GM11168 (cell line): ENCODE data around the gene ZBTB24.
"Not testable (repeated sequence)": the region's sequence is repeated elsewhere in the genome, so short reads cannot be mapped to it uniquely, and the experiment has no call there.

Source experiments
- in situ Hi-C: fragments of 300-500 bp; cut with MboI; formaldehyde crosslinking; loops from one replicate; pipeline ENCODE4 v1.12.0; 2022; ENCODE audit warnings: low sequenced_read_pairs; ENCODE audit not compliant: unreplicated experiment

Gene ZBTB24

DNA sequence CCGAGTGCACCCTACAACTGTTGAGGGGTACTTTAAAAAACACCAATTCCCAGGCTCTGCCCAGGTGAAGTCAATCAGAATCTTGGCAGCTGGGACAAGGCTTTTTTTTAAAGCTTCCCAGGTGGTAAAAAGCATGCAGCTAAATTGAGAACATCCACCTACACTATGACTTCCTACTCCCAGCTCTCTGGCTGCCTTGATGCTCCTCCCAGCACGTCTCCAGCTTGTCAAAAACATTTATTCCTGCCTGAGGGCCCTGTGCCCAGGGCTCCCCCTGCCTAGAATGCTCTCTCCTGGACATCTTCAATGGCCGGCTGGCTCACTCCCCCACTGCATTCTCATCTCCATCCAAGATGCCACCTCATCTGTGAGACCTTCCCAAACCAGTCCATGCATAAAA, 9.9 kb downstream of the ZBTB24 start:
- in situ Hi-C loops = no loop called here

DNA sequence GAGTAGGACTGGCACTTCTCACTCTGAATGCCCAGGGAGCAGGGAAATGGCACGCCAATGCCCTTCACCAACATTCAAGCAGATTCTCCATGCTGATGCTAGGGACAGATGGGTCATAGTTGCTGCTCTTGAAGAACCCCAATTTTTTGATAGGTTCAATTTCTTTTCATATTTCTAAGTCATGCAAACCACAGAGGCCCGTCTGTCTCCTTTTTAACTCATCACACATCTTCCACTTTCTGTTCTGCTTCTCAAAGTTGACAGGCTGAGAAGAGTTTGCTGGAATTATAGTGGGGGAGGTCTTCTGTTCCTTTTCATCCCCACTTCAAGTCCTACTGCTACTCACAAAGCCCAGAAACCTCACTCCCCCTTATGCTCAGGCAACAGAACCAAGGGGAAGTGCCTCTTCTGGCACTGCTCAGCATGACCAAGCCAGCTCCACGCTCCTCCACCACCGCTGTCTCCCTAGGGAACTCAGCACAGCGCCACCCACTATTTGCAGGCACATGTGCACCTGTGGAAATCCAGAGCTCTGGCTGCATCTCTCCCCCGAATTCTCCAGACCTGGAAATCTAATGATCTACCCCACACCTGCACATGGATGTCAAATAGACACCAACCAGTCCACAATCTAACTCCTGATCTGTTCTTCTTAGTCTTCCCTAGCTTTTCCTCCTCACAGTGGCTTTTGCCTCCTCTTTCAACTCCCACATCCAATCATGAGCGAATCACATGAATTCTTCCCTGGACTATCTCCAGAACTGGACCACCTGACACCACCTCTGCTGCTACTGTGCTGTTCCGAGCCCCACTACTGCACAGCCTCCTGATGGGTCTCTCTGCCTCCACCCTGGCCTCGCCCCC, 10.7 kb downstream of the ZBTB24 start:
- in situ Hi-C loops = no loop called here

DNA sequence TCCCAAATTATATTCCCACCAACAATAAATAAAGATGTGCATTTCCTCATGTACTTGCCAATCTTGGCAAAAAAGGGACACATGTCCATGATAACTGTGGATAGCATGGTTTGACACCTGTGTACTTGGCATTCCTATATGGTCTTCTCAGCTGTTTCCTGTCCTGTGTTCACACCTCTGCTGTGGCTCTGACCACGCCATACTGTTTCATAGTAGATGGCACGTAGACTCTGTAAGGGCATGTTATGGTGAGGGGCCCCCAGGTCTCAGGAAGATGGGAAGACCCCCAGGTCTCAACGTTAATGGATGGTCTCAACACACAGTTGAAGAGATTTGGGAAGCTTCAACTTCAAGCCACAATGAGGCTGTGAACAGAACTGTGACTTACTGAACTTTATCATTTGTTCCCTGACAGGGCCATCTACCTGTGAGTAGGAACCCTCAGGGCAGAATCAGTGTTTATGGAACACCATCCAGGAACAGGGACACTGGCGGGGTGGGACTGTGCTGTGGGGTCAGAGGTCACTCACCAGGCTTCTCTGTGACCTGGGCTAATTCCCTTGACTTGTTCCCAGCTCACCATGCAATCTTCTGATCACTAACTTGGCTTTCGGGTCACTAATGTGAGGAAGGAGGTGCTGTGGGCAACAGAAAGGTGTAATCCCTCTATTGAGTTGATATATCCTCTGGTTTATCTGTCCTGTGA, 11.8 kb downstream of the ZBTB24 start:
- in situ Hi-C loops = no loop called here

DNA sequence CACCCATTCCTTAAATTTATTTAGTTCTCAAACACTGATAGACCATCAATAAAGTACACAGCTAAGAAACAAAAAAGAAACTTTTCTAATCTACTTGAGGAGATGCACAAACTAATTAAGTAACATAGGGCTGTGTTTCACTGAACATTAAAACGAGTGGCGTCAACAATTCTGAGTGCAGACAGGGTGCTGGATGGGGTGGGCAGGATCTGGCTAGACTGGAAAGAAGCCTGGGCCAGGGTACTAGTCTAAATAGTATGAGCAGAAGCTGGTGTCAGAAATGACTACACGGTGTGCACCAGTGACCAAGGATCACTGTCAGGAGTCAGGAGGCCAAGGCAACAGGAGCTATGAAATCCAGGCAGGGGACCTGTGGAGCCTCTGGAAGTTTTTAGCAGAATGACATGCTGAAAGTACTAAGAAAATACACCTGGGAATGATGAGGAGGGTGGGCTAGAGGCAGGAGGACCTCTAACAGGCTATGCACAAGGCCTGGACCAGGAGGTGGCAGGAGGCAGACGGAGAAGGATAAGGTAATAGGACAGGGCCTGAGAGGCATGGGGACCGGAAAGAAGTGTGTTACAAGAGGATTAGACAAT, 13.3 kb downstream of the ZBTB24 start:
- in situ Hi-C loops = no loop called here

DNA sequence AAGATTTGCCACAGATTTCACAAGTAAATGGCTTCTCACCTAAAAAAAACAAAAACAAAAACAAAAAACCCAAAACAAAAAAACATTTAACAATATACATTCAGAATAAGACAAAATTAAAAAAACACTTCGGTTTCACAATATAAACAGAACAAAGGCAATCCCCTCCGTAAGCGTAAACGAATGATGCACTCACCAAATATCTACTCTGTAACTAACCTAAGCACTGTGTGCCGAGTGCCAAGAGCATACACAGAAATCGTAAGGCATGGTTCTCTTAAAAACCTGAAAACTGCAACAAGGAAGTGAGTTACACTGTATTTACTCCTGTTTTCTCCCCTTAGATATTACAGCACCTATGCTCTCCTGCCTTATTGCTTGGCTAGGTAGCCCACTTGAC, 15.3 kb downstream of the ZBTB24 start:
- in situ Hi-C loops = no loop called here

DNA sequence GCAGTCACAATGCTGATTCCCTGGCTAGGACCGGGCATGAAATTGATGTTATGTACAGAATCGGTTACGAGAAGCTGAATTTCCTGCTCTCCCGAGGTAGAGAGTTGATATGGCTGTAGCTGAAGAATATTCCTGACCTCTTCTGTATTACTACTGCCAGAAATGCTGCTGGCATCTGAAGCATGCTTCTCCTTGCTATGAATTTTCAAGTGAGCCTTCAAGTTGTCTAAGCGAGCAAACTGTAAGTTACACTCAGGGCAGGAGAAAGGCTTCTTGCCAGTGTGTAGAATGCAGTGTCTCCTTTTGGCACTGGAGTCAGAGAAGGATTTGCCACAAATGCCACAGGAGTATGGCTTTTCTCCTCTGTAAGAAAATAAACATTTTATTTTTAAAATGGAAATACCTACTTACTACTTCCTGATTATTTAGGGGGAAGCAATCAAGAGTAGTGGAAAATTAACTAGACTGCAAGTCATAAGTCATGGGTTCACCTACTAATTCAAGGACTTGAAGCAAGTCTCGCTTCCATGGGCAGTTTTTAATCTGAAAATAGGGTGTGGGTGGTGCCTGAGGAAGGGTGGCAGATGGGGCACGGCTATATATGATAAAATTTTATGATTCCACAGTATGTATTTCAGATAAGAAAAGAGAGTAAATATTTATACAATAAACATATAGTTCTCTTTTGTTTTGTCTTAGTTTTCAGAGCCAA, 16.7 kb downstream of the ZBTB24 start:
- in situ Hi-C loops = no loop called here

DNA sequence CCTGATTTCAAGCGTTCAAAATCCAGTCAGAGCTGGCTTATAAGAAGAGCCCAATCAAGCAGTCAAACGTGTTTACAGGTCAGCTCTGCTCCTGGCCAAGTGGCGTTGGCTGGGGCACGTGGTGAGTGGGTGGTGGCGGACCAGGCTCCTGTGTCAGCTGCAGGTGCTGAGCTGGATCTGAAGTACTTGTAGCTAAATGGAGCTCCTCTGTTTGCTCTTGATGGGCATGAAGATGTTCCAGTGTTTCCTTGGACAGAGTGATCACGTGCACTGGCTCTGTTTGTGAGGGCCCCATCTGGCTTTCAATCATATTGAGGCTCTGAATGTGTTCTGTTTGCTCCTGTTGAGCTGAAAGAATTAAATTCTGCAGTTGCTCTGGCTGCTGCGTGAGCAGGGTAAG, 17.2 kb downstream of the ZBTB24 start:
- in situ Hi-C loops = no loop called here

DNA sequence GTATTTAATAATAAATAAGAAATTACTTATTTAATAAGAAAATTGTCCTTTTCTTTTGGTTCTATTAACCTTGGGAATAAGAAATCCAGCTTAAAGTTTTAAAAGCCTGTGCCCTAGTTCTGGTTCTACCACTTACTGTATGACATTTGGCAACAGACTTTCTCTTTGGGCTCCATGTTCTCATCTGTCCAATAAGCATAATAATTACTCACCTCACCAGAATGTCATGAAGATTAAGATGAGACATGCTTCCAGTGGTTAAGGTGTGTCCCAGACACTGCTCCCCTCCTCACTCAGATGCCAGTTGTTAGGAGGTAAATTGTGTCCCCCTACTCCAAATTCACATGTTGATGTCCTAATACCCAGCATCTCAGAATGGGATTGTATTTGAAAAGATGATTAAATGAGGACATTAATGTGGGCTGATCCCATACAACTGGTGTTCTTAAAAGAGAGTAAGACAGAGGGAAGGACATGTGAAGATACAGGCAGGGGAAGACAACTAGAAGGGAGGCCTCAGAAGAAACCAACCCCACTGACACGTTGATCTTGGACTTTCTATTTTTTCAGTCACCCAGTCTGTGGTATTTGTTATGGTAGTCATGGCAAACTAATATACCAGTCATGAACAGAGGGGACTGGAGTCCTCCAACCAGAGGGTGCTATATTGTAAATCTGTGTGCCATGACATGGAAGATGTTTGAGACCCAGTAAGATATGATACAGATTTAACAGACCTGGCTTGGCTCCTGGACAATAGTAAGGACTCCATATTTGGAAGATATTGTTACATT, 21.1 kb downstream of the ZBTB24 start:
- in situ Hi-C loops = no loop called here

DNA sequence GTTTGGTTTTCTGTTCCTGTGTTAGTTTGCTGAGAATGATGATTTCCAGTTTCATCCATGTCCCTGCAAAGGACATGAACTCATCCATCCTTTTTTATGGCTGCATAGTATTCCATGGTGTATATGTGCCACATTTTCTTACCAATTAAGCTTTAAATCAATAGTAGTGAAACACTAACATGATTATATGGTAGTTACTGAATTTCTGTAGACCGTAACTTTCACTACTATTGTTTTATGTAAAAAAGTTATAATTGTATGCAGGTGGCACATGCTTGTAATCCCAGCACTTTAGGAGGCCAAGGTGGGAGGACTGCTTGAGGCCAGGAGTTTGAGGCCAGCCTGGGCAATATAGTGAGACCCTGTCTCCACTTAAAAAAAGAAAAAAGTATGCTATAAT, 21.8 kb downstream of the ZBTB24 start:
- in situ Hi-C loops = not testable (repeated sequence)

DNA sequence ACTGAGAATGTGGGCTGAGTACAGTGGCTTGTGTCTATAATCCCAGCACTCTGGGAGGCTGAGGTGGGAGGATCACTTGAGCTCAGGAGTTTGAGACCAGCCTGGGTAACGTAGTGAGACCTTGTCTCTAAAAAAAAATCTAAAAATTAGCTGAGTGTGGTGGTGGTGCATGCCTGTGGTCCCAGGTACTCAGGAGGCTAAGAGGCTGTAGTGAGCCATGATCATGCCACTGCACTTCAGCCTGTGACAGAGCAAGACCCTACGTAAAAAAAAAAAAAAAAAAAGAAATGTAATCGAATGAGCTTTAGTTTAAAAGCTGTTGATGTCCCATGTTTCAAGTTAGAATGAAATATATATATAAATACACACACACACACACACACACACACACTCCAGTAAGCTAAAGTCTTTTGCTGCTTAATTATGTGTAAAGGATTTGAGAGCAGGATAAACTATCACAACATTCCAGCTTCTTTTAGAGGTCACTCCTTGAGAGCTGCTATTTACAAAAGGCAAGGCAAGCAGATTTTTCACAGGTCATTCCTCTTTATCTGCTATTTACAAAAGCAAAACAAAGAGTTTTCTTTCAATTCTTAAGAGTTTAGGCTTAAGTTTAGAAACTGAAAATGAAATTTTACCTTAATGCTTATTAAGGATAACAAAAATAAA, 22.7 kb downstream of the ZBTB24 start:
- in situ Hi-C loops = no loop called here

DNA sequence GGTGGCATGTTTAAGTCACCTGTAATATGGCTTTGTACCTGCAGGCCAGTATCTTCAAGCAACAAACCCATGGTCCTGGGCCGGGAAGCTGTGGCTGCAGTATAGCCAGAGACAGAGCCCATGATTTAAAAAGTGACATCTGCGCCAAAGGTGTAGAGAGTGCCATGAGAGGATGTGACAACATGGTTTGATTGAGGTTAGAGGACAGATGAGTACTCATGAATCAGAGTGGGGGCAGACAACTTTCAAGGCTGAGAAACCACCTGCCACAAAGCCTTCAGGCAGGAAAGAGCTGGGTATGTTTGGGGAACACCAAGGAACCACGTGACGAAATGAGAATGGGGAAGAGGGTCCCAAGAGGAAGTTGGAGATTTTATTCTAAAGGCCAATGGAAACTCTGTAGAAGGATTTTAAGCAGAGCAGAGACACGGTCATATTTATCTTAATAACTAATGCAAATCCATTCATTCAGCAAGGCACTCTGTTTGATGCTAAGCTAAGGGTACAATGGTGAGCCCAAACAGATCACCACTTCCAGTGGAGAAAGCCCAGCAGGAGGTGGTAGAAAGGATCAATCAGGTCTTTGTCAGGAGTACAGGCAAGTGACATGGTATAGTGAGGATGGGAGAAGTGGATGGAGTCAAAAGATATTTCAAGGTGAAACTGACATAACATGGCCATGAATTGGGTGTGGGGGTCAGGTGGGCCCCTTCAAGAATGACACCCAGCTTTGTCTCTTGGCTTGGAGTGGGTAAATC, 24.1 kb downstream of the ZBTB24 start:
- in situ Hi-C loops = no loop called here

DNA sequence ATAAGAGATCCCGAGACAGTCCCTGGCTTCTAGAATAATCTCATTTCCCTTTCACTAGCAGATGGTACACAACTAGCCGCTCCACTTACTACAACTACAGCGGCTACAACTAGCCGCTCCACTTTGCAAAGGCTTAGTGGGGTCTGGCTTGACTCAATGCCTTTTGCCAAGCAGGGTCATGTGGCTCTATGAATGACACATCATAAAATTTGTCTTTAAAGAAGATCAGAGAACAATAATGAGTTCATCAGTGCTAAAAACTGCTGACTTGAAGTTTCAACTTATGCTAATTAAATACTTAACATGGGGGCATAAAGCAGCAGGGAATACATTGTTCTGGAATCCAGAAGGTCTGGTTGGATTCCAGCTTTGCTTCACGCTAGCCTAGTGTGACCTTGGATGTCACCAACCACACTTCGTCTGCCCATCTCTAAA, 25.4 kb downstream of the ZBTB24 start:
- in situ Hi-C loops = no loop called here

DNA sequence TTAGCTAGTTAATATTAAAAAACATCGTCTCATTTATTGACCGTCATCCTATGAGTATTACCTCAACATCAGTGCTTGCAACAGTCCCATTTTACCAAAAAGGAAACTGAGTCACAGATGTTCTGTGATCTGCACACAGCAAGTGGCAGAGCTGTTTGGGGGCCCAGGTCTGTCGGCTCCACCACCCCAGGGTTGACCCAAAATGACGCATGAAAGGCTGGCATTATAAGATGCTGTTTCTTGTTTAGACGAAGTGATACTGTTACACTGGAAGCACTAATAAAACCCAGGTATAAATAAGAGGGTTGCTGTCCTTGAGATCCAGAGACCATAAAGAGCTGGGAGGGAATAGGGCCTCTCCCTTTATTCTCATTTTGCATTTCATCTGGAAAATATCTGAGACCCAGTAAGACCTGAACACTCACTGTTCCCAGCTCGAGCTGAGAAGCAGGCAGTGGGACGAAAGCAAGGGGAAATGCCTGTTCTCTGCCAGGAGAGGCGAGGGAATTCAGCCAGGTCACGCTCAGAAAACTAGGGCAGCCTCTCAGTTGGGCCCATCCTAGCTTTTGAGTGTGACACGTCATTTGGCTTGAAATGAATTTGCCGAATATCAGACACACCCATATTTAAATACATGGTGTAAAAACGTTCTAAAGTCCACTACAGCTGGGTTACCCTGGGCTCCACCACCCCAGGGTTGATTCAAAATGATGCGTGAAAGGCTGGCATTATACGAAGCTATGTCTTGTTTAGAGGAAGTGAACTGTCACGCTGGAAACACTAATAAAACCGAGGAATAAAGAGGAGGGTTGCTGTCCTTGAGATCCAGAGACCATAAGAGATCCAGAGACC, 26.1 kb downstream of the ZBTB24 start:
- in situ Hi-C loops = no loop called here

DNA sequence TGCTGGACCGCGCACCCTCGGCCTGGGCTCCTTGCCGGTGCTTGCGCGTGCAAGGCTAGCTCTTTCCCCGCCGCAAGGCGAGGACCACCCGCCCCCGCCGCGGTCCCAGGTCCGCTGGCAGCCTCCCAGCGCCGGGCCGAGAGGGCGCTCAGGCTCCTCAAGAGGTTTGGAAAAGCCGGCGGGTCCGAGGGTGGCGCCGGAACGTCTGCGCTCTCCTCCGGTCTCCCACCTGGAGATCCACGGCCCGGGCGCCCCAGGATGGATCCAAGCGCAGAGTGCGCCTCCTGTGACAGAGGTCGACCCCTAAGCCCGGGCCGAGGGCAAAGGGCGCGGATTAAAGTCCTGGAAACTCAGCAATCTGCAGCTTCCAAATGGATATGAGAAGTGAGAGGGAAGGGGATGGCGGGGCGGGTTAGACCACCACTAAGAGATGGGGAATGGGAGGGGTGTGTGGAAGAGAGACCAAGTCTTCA, 26.9 kb downstream of the ZBTB24 start:
- in situ Hi-C loops = no loop called here

DNA sequence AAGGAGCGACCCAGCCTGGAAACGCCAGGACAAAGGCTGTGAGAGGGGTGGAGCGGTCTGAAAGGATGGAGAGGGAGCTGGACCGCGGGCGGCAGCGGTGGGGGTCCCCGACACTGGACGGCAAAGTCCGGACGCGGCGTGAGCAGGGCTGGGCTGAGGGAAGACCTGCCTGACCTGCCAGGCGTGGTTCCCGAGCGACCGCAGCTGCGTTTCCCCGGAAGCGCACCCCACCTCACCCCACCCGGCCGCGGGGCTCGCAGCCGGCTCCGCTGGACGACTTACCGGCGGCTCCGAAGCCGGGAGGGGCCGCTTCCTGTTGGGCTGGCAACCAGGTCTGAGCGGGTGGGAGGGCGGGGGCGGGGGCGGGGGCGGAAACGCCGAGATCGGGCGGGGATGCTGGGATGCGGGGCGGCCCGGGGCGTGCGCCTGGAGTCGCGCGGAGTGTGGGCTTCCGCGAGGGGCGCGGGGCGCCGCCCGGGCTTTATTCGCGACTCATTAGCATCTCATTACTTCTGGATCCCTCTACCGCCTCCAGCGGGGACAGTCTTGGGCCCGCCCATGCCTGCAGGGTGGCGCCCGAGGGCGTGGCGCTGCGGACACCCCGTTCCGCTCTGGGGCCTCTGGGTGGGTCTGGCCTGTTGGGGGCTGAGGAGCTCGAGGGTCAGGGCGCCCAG, 27.4 kb downstream of the ZBTB24 start, which contains the start of gene MICAL1:
MICAL1 (minus strand) TSS at position 336 of the 674 bp plus-strand sequence. CDS start 1,576 bp downstream, outside the sequence.
- in situ Hi-C loops = no loop called here

DNA sequence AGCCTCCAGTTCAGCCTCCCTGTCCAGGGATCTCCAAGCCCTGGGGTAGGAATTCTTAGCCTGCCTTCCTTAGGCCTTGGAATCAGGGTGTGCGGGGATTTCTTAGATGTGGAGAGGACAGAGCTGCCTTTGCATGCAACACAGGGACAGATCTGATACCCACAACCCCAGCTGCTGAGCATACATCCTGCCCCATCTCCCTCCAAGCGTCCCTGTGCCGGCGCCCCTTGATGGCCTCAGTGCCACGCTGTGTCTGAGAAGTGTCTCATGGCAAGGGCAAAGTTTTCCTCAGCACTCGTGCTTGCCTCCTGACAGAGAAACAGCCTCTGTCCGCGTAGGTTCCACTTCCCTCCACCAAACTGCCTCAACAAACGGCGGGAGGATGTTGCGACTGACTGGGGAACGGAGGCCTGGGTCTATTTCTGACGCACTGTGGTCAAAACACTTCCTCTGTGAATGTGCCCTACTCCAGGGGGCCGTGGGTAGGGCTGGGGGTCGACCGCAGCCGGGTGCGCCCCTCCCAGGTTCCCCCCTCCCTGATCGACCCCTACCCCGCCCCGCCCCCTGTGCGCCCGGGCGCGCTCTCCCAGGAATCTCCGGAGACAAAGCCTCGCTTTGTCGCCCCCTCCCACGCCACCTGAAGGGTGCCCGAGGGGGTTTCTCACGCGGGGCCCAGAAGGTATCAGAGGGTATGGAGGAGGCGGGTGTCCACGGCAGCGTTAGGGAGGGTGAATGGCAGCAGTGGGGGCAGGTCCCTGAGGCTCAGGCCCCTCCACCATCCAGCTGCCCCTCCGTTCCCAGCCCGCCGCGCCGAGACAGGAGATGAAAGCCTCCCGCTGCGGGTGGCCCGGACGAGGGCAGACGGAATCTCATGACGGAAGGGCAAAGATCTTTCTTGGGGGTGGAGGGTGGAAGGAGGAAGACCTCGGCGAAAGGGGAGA, 28.3 kb downstream of the ZBTB24 start:
- in situ Hi-C loops = no loop called here
